ENCODE measurements around the gene FSTL3.

DNA sequence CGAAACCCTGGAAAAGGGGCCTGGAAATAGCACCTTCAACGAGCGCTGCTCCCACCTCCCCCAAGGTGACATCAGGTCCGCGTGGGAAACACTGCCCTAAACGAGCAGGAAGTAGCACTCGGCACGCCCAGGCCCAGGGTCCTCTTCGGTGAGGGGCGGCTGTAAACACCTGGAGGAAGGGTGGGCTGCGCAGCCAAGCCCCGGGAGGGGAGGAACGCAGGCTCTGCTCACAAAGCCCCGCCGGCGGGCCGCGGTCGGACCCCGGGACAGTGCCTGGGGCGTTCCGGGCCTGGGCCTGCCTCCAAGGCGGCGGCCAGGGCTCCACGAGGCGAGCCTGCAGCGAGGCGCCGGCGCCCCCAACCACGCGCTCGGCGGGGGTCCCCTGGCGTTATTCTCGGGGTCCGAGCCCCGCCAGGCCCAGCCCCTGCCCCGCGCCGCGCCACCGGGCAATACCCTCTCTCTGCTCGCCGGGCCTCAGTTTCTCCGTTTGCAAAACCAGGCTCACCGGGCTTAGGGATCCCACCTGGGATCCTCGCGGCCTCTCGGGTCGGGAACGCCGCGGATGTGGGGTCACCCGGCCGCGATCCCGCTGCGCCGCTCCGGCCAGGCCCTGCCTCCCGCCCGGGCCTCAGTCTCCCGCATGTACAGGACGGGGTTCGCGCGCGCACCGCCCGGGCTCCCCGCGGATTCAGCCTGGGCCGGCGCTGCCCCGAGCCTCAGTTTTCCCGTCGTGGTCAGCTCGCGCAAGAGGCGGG is 13.8 kb upstream of the FSTL3 start:
- TF ChIP-seq, protein P1, sequence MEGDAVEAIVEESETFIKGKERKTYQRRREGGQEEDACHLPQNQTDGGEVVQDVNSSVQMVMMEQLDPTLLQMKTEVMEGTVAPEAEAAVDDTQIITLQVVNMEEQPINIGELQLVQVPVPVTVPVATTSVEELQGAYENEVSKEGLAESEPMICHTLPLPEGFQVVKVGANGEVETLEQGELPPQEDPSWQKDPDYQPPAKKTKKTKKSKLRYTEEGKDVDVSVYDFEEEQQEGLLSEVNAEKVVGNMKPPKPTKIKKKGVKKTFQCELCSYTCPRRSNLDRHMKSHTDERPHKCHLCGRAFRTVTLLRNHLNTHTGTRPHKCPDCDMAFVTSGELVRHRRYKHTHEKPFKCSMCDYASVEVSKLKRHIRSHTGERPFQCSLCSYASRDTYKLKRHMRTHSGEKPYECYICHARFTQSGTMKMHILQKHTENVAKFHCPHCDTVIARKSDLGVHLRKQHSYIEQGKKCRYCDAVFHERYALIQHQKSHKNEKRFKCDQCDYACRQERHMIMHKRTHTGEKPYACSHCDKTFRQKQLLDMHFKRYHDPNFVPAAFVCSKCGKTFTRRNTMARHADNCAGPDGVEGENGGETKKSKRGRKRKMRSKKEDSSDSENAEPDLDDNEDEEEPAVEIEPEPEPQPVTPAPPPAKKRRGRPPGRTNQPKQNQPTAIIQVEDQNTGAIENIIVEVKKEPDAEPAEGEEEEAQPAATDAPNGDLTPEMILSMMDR (IDR thresholded peaks at IDR 0.05; ENCODE audit: low read depth, low read length, missing input control): no peak
- no peak for TF ChIP-seq JUND (IDR thresholded peaks at IDR 0.05)
